Right ventricle myocardium inferior (tissue), 1 donor: ENCODE data around the gene COL13A1. TPM values are rescaled to one million over a fixed set of nuclear protein-coding genes. Genes with fewer than 3 reads are reported as not detected.
A peak's percentile ranks its signal among the peaks of the same experiment; 100 is the strongest.

Source experiments
- ATAC-seq: fragments of 200-7000 bp; cut with Tn5 transposase; one replicate; pipeline ENCODE4 v1.9.1; 2020; ENCODE audit warnings: mild to moderate bottlenecking, moderate library complexity
- DNase-seq: peaks from one replicate; pipeline ENCODE4 v3.0.0; 2021; ENCODE audit errors: missing footprints
- intact Hi-C: fragments of 100-400 bp; cut with DNase I; formaldehyde crosslinking; loops from one replicate; pipeline ENCODE4 v1.11.0; 2022
- total RNA-seq: library from RNA; stranded (reverse); fragmentation: NEBNext Ultra II Directional; extraction: Animal tissue kit (Norgen Biotek cat#: 25700); gene quantifications from one replicate; pipeline ENCODE4 v1.2.1, GENCODE V29; 2021
- donor health status: DM: no; HTN: yes; CAD: no; lungs with severe emphysema.

The COL13A1 gene
- total RNA-seq, 1 donor from 2014 or later, result 1.0 TPM

DNA sequence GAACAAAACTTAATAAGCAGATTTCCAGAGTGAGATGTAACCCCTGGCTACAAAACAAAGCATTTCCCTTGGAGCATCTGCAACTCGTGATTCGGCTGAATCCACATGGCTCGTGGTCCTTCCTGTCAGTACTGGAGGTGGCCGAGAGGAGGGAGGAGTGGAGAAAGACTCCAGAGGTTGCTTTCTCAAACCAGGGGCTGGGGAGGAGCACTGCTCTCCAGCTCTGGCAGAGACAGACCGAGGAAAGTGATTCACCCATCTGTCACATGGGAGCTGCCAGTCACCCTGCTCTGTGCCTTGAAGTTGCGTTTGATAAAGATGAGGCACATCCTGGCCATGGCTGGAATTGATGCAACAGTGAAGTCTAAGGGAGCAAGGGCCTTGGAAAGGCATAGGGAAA lies 72.7 kb downstream of the COL13A1 start:
- DNase-seq (no peak), ATAC-seq (no peak)
- intact Hi-C loops, result no loop called here

- ATAC-seq (no peak), DNase-seq (no peak)
- intact Hi-C loops, result no loop called here
These were observed 74.2 kb downstream of the COL13A1 start for GRCh38 chr10:69875856-69876255.

- intact Hi-C loops, result no loop called here
- ATAC-seq, result no peak
- no peak for DNase-seq
These were observed 74.6 kb downstream of the COL13A1 start for GRCh38 chr10:69876286-69876685.

- ATAC-seq (no peak), DNase-seq (no peak)
These were observed 75.2 kb downstream of the COL13A1 start for GRCh38 chr10:69876931-69877330.

DNA sequence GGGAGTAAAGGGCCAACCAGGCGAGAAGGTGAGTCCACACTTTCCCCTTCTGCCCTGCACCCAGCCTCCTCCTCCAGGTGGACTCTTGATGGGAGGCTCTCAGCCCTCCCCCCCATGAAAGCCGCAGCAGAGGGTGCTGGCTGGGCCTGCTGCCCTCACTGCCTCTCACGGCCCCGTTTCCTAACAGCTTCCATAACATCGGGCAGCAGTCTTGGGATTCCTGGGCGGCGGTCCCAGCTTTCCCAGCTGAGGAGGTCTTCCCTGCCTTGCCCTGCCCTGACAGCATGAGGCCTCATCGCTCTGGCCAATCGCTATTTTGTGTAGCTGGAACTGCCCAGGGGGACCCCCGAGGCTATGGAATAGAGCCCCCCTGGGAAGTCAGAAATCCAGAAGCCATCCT lies 76.3 kb downstream of the COL13A1 start:
- DNase-seq, result peak; percentile 78
- intact Hi-C loops, result no loop called here
- peak; percentile 73 for ATAC-seq

More at GRCh38 chr10:69876931-69877330, 75.2 kb downstream of the COL13A1 start:
- intact Hi-C loops, result no loop called here

DNA sequence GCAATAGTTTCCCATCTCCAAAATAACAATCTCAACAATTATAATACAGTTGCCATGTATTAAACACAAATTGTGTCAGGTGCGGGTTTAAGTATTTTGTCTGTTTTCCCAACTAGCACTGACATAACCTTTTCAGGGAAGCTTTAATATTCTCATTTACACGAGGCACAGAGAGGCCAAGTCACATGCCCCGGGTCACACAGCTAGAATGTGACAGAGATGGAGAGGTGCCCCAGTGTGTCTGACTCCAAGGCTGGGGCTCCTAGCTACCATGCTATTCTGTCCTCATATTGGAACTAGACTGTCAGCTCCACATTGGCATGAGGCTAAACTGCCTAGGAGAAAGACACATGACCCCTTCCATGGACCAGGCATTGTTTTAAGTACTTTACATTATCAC lies 77.2 kb downstream of the COL13A1 start:
- intact Hi-C loops, result no loop called here
- ATAC-seq (no peak), DNase-seq (no peak)

DNA sequence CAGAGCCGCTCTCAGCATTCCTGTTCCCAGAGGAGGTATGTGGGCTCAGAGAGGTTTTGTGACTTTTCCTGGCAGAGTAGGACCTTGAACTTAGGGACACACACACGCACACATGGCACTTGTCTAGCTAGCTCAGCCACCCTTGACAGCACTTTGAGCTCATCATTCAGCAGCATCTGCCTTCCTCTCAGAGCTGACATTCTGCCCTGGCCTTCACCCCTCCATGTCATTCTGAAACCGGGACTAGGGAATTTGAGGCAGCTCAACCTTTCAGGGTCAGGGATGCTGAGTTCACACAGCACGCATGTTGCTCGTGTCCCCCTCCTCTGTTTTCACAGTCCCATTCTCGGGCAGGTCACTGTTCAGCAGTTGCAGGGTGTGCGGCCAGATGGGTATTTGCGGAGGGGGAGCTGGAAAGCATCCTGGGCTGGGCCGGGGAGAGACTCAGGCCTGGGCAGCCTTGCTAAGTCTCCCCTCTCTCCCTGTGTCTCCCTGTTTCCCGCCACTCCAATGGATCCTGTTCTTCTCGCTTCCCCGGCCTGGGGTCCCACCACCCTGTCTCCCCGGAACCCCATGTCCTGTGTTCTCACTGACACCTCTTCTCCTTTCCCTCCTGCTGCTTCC lies 78.0 kb downstream of the COL13A1 start:
- intact Hi-C loops, result no loop called here
- DNase-seq, result no peak
- no peak for ATAC-seq

GRCh38 chr10:69880301-69881081 lies 78.8 kb downstream of the COL13A1 start:
- DNase-seq, result no peak
- intact Hi-C loops, result no loop called here
- no peak for ATAC-seq

DNA sequence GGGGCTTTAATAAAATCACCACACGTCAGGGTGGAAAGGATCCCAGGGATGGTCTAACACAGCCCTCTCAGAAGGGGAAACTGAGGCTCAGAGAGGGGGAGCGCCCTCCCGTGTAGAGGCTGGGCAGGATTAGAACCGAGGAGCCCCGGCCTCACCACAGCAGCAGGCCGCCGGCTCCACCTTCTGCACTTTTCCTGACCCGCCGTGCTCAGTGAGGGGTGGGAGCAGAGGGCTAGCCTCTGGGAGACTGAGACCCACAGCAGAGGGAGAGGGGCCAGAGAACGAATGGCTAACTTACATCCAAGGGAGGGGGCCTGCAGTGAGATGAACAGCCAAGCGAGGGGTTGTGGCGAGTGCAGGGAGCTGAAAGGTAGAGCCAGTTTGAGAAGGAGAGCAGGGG lies 79.5 kb downstream of the COL13A1 start:
- no peak for ATAC-seq
- no peak for DNase-seq
- intact Hi-C loops, result no loop called here

GRCh38 chr10:69883310-69884023 lies 81.8 kb downstream of the COL13A1 start:
- DNase-seq (no peak), ATAC-seq (no peak)
- intact Hi-C loops, result no loop called here

DNA sequence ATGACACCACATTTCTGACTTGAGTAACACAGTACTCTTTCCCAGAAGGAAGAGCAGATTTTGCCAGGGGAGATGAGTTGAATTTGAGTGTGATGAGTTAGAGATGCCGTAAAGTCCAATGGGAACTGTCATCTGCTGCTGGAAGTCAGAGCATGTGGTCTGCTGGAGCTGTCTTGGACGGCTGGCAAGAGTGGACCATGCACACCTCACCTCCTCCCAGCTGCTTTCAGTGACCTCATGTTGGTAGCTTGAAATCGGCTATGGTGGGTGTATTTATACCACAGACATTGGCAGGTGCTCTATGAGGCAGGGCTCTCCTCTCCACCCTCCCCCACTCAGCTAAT lies 82.3 kb downstream of the COL13A1 start:
- no peak for DNase-seq
- intact Hi-C loops, result no loop called here
- ATAC-seq, result no peak

DNA sequence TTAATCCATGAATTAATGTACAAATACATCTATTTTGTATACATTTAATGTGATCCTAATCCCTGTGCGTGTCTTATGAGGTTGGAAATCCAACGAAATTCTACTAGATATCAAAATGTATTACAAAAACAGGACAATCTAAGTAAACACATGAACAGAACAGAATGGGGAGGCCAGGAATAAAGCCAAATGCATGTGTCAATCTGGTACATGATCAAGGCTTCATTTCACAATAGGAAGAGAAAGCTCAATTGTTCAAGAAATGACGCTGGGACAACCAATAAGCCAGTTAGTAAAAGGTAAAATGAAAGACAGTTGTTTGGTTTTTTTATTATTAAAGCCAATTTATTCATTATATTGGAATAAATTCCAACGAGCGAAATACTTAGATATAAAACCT lies 83.0 kb downstream of the COL13A1 start:
- intact Hi-C loops, result no loop called here
- no peak for ATAC-seq
- no peak for DNase-seq

GRCh38 chr10:69885379-69886013 lies 83.8 kb downstream of the COL13A1 start:
- no peak for ATAC-seq
- no peak for DNase-seq
- intact Hi-C loops, result no loop called here

DNA sequence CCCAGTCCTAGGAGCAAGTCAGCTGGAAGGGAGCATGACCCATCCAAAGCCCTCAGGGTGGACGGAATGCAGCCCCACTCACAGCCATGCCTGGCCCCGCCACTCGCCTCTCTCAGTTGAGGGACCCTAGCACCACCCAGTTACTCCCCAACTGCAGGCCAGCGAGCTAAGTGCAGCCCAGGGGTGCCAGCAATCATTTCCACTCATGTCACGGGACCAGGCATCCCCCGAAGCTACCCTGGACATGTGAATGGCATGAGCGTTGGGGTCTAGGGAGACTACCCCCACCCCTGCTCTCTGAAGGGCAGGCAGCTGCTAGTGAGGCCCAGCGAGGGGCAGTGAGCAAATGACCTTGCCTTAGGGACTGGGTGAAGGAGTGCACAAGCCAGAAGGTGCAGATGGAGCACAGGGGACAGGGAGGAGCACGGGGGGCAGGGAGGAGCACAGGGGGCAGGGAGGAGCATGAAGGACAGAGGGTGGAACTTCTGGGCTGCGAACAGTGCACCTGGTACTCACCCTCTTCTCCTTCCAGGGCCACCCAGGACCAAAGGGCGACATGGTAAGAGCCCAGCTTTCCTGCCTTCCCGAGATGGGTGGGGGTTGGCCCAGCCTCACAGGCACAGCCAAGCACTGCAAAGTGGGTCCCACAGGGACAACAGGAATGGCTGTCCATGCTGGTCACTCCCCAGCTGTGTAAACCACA lies 87.3 kb downstream of the COL13A1 start:
- ATAC-seq, result no peak
- no peak for DNase-seq
- intact Hi-C loops, result no loop called here

DNA sequence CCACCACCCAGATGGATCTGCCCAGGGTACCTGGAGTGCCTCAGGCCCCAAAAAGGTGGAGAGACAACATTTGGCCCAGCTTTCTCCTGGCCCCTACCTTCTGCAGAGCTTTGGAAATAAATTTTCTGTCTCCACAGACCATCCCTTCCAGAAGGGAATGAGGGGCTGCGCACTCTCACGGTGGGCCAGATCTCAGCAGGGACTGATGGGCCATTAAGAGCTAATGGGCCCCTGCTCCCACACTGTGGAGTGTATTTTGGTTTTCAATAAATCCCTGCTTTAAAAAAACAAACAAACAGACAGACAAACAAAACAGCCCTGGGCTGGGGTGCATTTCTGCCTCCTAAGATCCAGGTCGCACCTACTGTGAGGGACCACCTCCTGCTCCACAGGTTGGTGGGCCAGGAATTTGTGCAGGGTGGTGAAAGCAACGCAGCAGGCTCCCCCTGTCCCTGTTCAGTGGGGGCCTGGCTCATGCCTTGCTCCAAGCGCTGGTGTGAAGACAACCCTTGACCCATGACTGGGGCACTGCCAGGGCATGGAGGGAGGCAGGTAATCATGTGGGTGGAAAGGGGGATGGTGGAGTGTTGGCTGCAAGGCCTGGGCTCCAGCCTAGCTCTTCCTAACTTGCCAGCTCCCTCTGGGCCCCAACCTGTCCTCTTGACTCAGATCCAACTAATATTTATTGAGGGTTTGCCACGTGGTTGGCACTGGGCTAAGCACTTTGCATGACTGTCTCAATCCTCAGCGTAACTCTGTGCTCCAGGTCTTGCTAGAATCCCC lies 88.5 kb downstream of the COL13A1 start:
- ATAC-seq (no peak), DNase-seq (no peak)
- intact Hi-C loops, result no loop called here

- no peak for DNase-seq
- no peak for ATAC-seq
- intact Hi-C loops, result no loop called here
These were observed 89.4 kb downstream of the COL13A1 start for GRCh38 chr10:69891057-69891617.

DNA sequence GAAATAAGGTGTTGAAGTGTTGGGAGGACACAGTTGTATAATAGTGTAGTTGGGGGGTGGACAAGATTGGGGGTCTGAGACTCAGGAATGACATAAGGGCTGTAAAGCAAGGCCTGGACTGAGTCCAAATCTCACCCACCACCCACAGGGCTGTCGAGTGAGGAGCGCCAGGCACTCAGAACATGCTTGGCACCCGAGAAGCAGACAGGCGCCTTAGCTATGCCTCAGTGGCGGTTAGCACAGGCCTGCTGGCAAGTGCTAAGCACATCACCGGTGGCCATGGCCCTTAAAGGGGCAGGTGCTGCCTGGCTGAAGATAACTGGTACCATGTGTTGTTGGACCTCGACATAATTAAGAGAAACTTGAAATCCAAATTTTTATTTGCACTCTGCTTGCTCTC lies 90.7 kb downstream of the COL13A1 start:
- DNase-seq (no peak), ATAC-seq (no peak)
- intact Hi-C loops, result no loop called here

DNA sequence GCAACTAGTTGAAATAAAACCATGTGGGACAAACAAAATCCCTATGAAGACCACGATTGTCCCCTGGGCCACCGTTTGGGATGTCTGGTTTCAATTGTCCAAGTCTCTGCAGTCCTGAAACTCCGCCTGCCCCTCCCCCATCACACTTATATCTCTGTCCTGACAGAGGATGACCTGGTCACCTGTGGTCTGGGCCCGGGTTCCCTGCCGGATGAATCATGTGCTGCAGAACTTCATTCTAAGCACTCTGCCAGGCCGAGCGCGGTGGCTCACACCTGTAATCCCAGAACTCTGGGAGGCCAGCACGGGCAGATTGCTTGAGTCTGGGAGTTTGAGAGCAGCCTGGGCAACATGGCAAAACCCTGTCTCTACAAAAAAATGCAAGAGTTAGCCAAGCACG lies 91.1 kb downstream of the COL13A1 start:
- intact Hi-C loops, result no loop called here
- no peak for DNase-seq
- no peak for ATAC-seq
